CD4-positive, alpha-beta T cell treated with Interleukin-21 for 1 hour (primary cell): ENCODE data around the gene EEF1G.

Source experiments
- DNase-seq: peaks from one replicate; pipeline ENCODE4 v3.0.0-alpha.2; 2020

Gene EEF1G

DNA sequence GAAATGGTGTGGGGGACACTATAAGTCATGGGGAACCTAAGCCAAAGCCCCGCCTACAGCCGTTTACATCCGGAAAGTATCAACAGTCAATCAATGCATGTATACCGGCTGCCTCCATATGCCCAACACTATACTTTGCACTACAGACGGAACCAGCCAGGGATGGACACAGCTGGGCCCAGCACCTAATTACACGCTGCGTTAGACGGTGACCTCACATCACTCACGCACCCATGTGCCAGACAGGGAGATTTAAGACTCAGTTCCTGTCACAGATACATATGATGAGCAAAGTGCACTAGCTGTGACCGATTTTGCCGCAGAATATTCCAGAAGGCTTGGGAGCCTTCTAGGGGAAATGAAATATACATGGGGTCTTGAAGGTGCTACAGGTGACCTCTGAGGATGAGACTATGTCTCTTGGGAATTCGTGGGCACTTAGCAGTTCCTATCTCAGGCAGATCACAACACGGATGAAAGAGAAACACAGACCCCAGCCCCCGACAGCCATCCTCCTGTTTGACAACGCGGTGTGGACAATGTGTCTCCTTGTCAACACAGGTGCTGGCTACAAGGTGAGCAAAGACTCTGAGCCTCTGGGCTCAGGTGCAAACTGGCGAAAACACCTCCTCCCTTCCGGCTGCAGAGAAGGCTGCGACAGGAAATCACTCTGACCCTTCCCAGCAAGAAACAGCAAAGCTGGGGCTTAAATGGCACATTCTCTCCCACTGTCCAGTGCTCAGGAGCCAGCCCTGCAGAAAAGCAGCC, 35.0 kb downstream of the EEF1G start:
- no peak for DNase-seq

DNA sequence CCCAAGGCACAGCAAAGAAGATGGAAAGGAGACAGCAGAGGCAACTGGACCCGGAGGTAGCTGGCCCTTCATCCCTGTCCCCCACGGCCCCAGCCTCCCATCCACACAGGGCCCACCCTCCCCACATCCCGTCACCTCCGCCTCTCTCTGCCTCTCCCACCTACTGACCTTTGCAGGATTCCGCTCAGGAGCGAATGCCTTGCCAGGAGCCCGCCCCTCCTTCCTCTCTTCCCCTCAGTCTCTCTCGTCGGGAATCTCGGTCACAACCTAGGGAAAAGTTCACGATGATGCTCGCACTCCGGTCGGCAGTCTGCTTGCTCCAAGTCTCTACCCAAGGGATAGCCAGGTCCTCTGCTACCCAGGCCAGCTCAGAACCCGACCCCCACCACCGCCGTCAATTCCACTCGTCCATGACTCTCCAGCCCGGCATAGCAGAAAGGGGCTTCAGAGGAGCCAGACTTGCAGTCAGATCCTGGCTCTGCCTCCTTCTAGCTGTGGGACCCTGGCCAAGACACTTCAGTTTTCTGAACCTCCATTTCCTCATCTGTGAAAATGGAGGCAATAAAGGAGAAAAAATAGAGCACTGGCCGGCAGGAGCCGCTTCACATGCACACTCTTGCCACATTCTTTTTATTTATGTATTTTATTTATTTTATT, 37.3 kb downstream of the EEF1G start:
- no peak for DNase-seq

DNA sequence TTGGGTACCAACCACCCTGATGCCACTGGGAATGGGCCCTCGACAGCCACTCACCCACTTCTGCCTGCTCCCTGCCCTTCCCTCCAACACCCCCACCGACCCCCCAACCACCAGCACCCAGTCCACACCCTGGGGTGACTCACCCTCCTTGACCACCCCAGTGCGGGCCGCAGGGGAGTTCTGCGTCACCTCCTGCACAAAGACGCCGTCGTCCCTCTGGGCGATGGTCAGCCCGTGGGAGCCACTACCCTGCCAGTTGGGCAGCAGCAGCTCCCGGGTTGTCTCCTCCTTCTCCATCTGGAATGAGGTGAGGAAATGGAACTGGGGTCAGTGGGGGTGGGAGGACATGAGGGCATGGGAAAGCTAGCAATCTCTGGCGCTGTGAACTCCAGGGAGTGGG, 37.9 kb downstream of the EEF1G start:
- no peak for DNase-seq

DNA sequence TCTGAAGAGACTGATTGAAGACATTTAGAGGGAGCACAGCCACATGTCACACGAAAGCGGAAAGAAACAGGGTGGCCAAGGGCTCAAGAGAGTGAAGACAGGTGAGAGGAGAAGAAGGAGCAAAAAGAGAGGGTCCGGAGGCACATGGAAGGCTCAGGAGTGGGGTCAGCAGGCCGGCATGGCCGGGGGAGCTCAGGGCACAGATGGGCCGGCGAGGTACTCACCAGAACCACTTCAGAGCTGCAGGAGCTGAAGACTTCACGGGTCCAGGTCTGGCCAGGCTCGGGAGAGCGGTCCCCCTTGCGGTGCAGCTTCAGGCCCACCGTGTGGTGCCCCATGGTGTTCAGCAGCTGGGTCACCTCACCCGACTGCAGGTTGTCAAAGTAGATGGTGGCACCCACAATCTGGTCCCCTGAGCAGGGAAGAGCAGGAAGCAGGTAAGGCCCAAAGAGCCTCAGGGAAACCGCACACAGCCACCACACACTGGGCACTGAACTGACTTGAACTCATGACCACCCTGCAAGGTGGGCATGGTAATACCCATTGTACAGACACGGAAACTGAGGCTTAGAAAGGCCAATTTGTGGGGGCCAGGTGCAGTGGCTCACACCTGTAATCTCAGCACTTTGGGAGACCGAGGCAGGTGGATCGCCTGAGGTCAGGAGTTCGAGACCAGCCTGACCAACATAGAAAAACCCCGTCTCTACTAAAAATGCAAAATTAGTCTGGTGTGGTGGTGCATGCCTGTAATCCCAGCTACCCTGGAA, 38.7 kb downstream of the EEF1G start:
- DNase-seq, result no peak

DNA sequence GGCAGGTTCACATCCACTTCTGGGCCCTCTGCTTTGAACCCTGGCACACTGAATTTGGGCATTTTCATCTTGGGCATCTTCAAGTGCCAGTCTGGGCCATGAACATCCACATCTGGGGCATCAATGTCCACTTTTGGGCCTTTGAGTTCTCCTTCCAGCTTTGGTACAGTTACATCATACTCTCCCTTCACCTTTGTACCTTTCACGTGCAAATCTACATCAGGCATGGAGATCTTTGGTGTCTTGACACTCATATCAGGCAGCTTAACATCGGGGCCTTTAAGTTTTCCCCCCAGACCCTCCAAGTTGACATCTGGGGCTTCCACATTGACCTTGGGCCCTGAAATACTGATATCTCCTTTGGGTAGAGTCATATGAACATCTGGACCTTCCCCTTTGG, 41.6 kb downstream of the EEF1G start:
- DNase-seq, result no peak

DNA sequence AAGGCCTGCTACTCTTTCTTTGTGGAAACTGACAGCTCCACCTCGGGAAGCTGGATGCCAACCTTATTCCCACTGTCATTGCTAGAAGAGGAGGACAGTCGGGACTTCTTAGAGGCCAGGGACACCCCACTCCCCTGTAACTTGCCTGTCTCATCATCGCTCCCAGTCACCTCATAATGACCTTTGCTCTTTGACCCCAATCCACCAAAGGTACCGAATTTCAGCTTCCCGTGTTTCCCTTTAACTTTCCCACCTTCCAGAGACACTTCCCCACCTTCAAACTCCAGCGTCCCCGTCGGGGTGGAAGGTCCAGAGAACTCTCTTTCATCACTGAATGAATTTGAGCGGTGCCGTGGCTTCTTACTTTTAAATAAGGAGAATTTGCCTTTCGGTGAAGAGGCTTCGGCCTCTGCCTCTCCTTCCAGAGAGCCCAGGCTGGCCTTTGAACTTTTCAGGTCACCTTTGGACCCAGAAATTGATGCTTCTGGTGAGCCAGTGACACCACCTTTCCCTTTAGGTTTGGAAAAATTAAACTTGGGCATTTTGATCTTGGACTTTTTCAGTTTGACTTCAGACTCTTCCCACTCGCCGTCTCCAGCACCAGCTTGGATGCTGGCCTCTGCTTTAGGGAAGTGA, 56.8 kb downstream of the EEF1G start:
- peak; percentile 12 for DNase-seq

DNA sequence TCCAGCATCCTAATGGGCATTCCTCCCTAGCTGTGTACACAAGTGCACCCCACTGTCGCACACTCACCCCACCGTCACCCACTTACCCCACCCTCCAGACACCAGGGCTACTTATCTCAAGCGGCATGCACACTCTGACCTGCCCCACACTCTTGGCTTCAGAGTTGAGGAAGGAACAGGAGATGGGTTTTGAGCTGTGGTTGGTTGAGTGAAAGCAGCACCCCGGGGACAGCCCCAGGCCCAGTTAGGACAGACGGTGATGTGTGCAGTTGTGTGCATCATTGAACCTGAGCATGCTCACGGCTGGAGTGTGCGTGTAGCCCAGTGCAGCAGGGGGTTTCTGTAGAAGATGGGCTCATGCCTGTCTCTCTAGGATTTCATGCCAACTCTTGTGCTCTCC, 59.5 kb downstream of the EEF1G start:
- DNase-seq, result no peak

DNA sequence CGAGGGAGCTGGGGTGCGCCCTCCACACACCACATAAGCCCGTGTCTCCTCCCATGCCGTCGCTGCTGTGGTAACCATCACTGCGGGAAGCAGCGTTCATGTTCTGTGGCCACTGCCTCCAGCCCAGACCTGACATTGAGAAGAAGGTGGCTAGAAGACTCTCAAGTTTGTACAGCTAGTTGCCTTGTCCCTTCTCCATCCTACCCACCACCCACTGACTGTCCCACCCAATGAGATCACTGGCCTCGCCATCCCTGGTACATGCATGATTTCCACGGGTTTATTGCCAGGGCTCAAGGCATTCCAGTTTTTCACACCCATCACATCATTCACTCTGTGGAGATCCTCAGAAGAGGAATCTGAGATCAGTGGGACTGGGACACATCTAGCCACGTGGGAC, 60.1 kb downstream of the EEF1G start:
- peak; percentile 32 for DNase-seq

DNA sequence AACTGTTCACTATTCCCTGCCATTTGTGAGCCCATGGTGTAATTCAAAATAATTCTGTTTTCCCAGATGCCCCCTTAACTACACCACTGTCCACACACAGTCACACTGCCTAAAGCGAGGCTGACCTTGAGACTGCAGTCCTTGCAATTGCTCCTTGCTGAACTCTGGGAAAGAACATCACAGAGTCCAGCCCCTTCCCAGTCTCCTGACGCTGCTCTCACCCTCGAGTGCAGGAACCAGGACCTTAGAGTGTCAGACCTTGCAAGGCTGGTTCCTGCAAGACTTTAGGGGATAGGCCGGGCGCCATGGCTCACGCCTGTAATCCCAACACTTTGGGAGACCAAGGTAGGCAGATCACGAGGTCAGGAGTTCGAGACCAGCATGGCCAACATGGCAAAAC, 60.7 kb downstream of the EEF1G start:
- no peak for DNase-seq
